ENCODE data around the gene PLPP2.
"Not testable (repeated sequence)": the region's sequence is repeated elsewhere in the genome, so short reads cannot be mapped to it uniquely, and the experiment has no call there.

Gene PLPP2

DNA sequence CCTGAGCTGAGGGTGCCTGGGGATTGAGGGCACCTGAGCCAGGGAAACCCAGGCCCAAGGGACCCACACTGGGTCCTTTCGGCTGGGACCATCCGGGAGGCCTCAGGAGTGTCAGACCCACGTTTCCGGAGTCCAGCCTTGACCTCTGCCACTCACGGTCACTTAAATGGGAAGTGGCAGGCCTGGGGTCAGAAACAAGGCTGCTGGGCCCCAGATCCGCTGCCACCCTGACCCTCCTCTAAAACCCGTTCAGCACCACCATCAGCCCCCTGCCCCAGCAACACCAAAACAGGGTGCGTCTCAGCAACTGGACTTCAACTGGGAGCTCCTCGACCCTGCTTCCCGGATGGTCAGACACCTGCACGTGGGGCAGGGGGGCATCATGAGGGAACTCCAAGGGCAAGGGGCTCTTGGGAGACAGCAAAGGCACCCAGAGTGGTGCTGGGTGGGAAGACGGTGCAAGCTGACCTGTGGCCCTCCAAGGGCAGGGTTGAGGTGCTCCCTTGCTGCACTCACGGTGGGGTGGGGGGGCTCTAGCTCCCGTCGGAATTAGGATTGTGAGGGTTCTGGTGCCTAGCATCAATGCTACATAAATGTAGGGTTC, 1.2 kb upstream of the PLPP2 start:
- no peak for DNase-seq

DNA sequence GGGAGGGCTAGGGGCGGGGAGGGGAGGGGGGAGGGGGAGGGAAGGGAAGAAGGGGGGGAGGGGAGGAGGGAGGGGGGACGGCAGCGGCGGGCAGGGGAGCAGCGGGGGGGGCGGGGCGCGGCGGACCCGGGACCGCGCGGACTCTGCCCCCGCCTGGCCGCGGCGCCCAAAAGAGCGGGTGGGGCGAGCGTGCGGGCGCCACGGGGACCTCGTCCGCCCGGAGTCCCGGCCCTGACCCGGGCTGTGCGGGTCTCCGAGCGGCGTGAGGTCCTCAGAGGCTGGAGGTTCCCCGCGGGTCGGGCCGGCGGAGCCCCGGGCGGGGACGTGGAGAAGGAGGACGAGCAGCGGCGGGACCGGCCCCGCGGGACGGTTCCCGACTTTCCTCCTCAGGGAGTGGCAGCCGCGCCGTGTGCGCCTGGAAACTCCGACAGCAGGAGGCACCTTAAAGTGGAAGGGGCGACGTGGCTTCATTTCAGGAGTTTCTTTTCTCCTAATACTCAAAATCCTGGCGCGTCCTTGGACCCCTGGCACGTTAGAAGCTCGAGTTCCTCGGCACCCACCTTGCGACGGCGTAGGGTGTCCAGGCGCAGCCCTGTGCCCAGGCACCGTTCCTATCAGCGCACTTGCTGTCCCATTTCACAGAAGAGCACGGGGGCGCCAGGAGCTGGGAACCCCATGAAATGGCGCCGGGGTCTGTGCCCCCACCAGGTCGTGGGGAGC, 518 bp upstream of the PLPP2 start:
- DNase-seq: no peak

DNA sequence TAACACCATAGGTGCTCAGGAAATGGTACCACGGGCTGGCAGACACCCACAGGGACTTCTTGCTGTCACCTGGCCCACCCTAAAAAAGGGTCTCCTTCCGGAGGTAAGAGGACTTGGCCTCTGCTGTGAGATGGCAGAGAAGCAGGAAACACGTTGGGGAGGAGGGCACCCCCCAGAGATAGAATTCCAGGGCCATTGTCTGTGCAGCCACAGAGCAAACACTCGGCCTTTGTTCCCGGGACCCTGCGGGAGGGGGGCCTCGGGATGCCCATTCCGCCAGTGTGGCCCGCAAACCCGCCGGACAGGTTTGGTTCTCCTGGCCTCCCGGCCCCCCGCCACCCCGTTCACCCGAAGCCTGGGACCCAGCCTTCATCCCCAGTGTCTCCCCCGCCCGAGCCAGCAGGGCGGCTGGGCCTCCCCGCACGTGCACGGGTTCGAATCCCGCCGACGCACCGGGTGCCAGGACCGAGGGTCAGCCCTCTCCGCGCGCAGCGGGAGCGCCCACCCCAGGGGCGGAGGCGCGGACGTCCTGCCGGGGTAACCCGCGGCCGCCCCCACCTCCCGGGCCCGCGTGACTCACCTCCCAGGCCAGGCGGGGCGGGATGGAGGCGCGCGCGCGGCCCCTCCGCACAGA, 714 bp downstream of the PLPP2 start:
- DNase-seq: peak; percentile 22

- DNase-seq: peak; percentile 20
Measured at GRCh38 chr19:289651-290371, 1.4 kb downstream of the PLPP2 start.

GRCh38 chr19:288911-289310, 2.3 kb downstream of the PLPP2 start:
- no peak for DNase-seq

- DNase-seq: no peak
Measured at GRCh38 chr19:287381-287871, 3.8 kb downstream of the PLPP2 start.

DNA sequence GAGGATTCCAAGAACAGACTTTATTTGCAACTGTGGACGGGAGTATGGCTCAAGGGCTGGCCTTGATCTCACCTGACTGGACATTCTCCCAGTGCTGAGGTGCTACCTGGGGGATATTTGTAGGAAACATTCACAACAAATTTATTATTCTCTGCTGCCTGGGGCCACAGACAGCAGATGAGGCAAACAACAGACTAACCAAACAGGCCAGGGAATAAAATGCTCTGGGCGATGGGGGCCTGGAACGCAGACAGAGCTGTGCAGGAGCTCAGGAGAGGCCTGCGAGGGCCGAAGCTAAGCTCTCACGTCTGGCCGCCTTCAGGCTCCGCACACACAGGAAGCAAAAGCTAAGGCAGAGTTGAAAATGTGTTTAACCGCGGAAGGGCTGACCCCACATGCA, 7.8 kb downstream of the PLPP2 start:
- DNase-seq: no peak

DNA sequence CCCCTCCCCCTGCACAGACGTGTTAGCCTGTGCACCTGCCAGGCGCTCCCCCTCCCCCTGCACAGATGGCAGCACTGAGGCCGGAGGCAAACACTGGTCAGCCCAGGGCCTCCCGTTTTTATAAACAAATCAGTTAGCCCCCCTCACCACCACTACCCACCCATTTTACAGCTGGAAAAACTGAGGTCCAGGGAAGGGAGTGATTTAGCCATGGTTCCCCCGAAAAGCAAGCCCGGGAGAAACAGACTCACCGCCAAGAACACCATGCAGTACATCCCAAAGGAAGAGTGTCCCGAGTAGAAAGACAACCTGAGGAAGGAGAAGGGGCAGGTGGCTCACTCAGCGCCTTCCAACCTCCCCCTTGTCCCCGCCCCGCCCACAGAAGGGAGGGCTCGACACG, 8.7 kb downstream of the PLPP2 start:
- no peak for DNase-seq

- no peak for DNase-seq
Measured at GRCh38 chr19:281992-282391, 9.2 kb downstream of the PLPP2 start.

DNA sequence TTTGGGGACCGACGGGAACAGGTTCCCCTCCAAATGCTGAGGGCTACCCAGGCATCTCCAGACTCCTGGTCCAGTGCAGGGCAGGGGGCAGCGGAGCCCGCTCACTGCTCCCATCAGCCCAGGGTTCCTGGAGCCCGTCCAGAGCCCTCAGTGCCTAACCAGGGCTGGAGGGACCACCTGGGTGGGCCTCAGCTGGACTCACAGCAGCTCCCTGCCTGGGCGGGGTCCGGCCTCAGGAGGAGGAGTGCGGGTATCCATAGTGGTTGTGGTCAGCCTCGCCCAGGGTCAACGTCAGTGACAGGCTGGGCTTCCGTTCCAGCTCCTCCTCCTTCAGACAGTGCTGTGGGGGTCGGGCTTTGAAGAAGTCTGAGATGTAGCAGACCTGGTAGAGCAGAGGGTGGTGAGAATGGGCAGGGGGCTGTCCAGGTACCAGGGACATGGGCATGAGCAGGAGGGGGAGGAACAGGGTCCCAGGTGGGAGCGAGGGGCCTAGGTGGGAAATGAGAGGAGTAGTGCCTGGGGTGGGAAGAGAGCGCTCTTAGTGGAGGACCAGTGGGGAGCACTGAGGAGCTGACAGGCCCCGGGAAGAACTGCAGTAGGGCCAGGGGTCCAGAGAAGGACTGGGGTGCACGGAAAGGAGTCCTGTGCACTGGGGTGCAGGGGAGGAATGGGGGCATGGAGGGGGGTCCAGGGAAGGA, 9.9 kb downstream of the PLPP2 start:
- DNase-seq: no peak

DNA sequence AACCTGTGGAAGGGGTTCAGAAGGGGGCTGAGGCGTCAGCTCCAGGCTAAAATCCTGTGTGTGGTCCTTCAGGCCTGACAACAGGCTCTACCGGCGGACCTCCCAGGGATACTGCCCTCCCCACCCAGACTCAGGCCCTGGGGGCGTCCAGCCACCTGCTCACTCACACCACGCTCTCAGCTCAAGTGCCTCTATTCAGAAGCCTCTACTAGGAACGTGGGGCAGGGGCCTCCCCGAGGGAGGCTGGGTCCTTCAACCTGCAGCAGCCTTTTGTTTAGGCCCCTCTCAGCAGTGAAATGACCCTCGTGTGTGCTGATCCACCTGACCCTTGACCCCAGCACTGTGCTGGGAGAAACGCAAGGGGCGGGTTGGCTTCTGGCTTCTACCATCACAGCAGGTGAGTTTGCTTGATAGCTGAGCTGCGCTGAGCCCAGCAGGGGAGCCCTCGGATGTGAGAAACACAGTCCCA, 10.6 kb downstream of the PLPP2 start:
- no peak for DNase-seq

DNA sequence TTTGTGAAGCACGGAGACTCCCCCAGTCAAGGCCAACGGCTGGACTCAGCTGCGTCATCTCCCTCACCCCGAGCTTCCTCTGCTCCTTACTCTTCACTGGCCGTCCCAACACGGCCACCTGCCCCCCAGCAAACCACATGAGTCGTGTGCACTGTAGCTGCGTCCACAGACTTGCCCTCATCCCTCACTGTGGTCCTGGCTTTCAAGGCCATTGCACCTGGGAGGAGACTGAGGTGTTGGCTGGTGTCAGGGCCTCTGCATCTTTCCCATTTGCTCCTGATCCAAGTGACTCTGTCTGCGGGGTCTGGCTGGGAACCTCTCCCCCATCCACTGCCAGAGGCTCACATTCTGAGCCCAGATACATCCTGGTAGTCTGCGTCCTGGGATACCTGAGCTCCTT, 11.5 kb downstream of the PLPP2 start:
- no peak for DNase-seq

DNA sequence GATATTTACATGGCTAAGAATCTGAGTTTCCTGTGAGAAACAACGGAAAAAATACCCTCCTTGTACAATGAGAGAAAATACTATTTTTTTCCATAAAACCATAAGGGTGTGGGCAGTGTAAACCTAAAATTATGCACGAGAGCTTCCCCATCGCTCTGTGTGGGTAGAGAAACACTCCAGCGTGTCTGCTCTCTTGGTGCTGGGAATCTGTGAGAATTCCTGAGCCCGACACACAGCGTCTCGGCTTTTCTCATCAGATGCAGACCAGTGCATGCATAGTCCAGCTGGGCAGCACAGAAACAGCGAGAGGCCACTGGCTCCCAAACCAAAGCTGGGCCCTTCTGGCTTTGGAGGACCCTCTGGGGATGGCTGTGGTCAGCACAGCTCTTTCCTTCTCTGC, 12.0 kb downstream of the PLPP2 start:
- no peak for DNase-seq

DNA sequence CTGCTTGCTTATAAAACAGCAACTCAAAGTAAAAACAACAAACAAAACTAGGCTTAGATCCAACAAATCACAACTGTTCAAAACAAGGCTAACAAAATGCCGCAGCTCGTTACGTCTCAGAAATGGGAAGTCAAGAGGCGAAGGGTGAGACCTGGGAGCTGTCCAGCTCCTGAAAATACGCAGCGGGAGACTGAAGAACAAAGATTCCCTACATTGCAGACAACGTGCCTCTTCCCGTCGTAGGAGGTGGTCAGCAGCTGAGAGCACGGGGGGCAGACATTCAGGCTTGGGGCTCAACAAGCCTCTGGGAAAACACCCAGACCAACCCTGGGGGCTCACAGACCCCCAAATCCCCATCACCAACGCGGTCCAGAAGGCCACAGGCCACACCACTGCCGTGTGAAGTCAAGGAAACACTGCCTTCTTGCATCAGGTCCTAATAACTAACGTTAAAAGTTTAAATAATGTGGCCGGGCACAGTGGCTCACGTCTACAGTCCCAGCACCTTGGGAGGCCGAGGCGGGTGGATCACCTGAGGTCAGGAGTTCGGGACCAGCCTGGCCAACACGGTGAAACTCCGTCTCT, 13.5 kb downstream of the PLPP2 start:
- DNase-seq: no peak

GRCh38 chr19:277131-277530, 14.1 kb downstream of the PLPP2 start:
- no peak for DNase-seq

- no peak for DNase-seq
Measured at GRCh38 chr19:275958-276646, 15.1 kb downstream of the PLPP2 start.

- no peak for DNase-seq
Measured at GRCh38 chr19:275000-275399, 16.2 kb downstream of the PLPP2 start.

DNA sequence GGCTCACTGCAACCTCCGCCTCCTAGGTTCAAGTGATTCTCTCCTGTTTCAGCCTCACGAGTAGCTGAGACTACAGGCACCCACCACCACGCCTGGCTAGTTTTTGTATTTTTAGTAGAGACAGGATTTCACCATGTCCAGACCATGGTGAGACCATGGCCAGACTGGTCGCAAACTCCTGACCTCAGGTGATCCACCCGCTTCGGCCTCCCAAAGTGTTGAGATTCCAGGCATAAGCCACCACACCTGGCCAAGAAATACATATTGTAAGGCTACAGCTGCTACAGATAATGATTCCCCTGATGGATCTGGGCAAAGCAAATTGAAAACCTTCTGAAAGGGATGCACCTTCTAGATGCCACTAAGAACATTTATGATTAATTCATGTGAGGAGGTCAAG, 17.8 kb downstream of the PLPP2 start:
- no peak for DNase-seq

- DNase-seq: no peak
Measured at GRCh38 chr19:271856-272255, 19.3 kb downstream of the PLPP2 start.

DNA sequence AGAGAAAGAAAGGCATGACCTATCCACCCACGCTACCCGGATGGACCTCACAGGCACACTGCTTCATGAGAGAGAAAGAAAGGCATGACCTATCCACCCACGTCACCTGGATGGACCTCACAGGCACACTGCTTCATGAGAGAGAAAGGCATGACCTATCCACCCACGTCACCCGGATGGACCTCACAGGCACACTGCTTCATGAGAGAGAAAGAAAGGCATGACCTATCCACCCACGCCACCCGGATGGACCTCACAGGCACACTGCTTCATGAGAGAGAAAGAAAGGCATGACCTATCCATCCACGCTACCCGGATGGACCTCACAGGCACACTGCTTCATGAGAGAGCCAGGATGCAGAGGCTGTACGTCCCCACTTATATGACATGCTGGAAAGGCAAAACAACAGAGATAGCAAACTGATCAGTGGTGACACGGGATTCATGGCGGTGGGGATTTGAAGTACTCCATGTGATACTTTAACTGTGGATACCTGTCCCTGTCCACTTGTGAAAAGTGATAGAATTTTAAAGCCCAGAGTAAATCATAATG, 20.4 kb downstream of the PLPP2 start:
- not testable (repeated sequence) for DNase-seq

DNA sequence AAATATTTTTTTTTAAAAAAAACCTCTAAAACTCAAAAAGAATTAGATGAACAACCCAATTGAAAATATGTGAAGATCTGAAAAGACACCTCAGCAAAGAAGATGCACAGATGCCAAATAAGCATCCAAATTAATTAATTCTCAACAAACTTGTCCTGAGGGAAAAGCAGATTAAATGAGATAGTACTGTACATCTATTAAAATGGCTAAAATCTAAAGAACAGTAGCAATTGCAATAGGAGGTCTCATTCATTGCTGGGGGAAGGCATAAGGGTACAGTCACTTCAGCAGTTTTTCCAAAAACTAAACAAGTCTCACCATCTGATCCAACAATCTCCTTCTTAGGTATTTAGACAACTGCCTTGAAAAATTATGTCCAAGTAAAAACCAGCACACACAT, 22.0 kb downstream of the PLPP2 start:
- DNase-seq: no peak

DNA sequence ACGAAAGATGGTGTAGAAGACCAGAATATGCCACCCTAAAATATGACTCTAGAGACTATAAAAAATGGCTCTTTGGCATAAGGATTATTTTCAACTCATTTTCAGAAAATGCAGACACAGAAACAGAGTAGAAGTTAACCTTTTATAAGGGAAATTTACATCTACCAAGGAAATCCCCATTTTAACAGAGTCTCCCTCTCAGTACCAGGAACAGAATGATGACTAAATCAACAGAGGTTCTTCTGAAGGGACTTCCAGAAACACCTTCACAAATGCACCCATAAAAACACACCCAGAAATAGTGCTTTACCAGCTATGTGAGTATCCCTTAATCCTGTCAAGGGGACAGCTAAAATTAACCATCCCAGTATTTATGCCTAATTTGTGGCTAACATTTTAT, 29.1 kb downstream of the PLPP2 start:
- no peak for DNase-seq
